Skin of body (tissue), 2 donors: ENCODE data around the gene PPP6R3. TPM values are rescaled to one million over a fixed set of nuclear protein-coding genes. Genes with fewer than 3 reads are reported as not detected.

Experiments
- DNase-seq: peaks from one replicate; lab custom pipeline; 2025; lab: John Stamatoyannopoulos, UW
- total RNA-seq: library from RNA; depleted of rRNA; stranded (reverse); fragments of >200 nt; gene quantifications from one replicate; pipeline ENCODE4 v1.2.3, GENCODE V29; 2014

PPP6R3 gene
- total RNA-seq, 1 donor from 2014 or later = 154 TPM

GRCh38 chr11:68649851-68650555 is 189.5 kb downstream of the PPP6R3 start:
- DNase-seq = no peak

DNA sequence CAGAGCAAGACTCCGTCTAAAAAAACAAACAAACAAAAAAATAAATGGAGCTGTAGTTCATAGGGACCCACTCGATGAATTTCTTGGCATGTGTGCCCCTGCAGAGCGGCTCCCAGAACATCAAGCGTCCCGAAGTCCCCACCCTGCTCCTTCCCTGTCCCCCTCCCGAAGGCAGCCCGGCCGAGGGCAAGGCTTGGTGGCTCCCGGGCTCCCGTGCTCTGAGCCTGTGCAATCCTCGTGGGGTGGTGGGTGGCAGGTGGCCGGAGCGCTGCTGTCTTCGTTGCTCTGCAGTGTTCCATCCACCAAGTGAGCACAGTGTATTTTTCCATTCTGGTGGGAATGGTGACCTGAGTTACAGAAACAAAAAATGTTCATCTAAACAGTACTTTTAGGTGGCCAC is 190.2 kb downstream of the PPP6R3 start:
- DNase-seq = no peak

DNA sequence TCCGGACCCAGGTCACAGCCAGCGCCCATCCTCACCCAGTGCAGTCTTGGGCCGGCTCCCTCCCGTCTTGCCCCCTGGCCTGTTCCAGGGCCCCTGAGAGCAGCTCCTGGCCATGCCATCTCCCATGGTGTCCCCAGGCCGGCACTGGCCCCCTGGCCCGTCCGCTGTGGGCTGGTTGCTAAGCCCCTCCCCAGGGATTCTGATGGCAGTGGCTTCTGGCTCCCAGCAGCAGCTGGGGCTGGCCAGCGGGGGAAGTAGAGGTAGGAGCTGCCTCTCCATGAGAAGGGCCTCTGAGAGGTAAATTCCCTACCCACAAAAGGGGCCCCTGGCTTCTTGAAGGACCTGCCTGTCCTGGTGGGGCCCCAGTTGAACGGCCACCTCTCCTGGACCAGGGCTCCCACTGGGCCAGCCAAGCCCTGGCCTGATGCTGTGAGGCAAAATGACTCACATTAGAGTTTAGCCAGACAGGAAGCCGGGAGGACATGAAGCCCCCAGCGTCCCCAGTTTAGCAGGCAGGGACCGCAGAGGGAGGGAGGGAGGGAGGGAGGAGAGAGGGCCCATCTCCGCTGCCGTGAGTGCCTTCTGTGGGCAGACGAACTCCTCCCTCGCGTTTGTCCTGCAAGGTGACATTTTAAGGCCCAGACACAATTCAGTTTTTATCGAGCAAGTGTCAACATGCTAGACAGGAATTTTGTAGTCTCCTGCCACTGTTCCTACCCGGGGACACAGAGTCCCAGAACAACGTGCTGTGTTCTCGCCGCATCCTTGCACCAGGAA is 190.8 kb downstream of the PPP6R3 start:
- no peak for DNase-seq

DNA sequence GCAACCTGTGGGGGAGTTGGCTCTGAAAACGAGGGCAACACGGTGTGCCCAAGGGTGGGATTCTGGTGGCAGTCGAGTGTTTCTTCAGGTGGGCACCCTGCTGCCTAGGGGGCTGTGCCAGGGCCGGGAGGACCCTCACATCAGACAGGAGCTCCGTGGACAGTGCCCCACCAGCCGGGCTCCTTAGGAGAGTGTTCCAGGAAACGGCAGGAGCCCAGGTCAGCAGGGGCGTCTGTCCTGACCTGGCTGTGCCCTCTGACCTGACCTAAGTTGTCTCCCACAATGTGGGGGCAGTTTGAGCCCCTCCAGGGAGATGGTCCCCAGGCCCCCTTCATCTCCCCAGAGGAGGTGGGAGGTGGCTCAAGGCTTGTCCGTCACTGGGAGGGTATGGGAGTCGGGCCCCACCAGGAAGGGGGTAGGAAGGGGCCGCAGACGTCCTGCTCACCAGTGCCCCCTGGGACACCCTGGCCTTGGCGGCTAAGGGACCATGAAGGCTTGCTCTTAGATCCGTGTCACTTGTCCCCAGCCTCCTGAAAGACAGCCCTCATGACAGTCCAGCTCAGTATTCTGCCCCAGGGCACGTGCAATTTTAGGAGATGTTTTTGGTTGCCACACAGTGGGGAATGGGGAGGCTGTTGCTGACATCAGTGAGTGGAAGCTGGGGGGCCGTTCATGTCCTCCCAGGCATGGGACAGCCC is 191.6 kb downstream of the PPP6R3 start:
- no peak for DNase-seq

- DNase-seq = no peak
Observed at GRCh38 chr11:68652683-68653156, 192.2 kb downstream of the PPP6R3 start.

DNA sequence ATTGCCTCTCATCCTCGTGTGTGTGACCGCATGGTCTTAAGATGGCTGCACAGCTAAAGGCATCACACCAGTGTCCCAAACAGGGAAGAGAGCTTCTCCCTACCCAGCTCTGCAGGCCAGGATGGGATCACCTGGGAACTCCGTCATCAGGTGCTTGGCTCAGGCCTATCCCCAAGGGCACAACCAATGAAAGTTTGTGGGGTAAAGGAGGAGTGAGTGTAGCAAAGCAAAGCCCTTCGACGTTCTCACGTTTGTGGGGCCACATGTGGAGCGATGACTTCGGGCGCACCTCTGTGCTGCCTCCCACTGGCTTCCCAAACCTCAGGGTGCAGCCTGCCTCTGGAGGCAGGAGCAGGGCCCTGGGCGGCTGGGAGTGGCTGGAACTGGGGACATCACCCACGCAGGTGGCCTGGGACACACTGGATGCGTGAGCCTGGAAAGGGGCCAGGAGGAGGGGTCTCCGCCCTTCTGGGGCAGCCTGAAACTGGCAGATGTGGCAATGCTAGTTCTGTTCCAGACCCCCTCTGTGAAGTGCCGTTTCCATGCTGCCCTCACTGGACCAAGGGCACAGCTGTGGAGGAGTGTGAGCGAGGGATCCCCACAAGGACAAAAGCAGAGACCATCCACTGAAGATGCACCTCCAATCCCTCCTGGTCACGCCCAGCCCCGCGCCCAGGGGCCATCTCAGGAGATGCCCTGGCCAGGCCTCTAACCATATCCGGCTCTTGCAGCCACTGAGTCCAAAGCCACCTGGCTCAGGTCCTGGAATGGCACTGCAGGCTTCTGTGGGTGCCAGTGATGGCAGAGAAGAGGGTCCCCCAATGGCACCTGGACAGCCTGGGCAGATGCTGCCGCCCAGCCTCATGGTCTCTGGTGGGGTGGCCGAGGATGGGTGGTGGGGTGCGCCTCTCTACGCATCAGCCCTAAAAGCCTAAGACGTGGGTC is 193.2 kb downstream of the PPP6R3 start:
- DNase-seq = no peak

DNA sequence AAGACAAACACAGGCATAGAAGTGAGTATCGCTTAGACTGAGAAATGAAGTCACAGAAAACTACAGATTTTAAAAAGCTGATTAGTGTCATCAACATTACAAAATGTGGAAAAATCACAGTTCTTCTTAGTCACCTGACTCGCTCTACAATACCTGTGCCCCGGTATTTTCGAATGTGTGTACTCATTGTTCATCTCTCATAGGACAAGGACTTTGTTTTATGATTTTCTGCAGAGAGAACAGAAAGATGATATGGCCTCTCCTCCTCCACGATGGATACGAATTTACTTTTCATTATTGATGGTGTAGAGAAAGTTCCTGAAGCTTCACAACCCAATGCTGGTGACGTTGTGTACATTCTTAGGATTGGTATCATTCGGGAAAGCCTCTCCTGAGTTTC is 194.4 kb downstream of the PPP6R3 start:
- no peak for DNase-seq

DNA sequence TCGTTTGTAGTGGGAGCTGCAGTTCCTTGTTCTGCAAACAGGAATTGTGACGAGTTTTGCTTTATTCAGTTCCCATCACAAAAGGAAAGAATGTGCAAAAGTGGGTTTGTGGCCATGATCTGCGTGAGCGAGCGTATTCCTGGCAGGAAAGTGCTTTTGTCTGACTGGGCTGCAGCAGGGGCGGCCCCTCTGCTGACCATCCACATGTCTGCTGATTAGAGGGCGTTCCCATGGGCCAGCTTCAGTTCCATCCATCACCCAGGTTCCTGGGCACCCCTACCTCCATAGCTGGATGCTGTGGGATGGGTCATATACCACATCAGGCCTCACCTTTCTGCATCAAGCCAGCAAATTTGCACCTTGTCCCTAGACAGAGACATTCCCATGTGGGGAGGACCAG is 194.9 kb downstream of the PPP6R3 start:
- DNase-seq = no peak

- DNase-seq = no peak
Observed at GRCh38 chr11:68655806-68656205, 195.3 kb downstream of the PPP6R3 start.

GRCh38 chr11:68657021-68657780 is 196.6 kb downstream of the PPP6R3 start:
- no peak for DNase-seq

GRCh38 chr11:68658097-68658496 is 197.5 kb downstream of the PPP6R3 start:
- no peak for DNase-seq

DNA sequence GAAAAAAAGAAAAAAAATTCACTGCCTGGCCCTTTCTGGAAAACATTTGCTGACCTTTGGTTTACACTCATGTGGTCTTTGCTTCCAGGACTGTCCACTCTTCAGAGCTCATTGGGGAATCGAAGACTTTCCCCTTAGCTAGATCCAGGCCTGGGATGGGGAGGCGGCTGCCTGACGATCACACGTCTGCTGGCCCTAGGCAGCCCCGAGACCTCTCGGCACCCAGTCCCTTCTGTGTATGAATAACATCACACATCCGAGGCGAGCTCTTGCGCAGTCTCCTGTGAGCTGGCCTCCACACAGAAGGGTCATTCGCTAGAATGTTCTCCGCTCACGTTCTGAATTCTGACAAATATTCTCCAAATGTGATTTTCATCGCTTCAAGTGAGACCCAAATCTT is 198.1 kb downstream of the PPP6R3 start:
- DNase-seq = no peak

GRCh38 chr11:68659158-68659921 is 198.8 kb downstream of the PPP6R3 start:
- peak; percentile 50 for DNase-seq

GRCh38 chr11:68660066-68660810 is 199.7 kb downstream of the PPP6R3 start:
- DNase-seq = no peak

- no peak for DNase-seq
Observed at GRCh38 chr11:68661014-68661413, 200.5 kb downstream of the PPP6R3 start.

GRCh38 chr11:68661697-68662603 is 201.4 kb downstream of the PPP6R3 start:
- no peak for DNase-seq

GRCh38 chr11:68663482-68664010 is 203.0 kb downstream of the PPP6R3 start:
- no peak for DNase-seq
